Esophagus (tissue), 2 donors: ENCODE results near the gene DAPK1. TPM values are rescaled to one million over a fixed set of nuclear protein-coding genes. Genes with fewer than 3 reads are reported as not detected.

Experiments
- H3K27ac ChIP-seq, 2 donors: one replicate each; pipeline ENCODE4 v1.5.1; 2013; ENCODE audit warnings: low read depth in 2 of 2, mild to moderate bottlenecking in 2 of 2, inconsistent platforms in 1 of 2, low read length in 1 of 2, moderate library complexity in 1 of 2
- H3K27me3 ChIP-seq, 2 donors: one replicate each; pipeline ENCODE4 v1.6.1; 2013; ENCODE audit warnings: low read length in 2 of 2, control low read depth in 1 of 2, mild to moderate bottlenecking in 1 of 2; ENCODE audit not compliant: insufficient read depth in 2 of 2, control insufficient read depth in 1 of 2
- H3K36me3 ChIP-seq, 2 donors: one replicate each; pipeline ENCODE4 v1.6.1; 2013; ENCODE audit warnings: low read length in 1 of 2; ENCODE audit not compliant: control insufficient read depth in 2 of 2, insufficient read depth in 2 of 2
- H3K4me1 ChIP-seq, 2 donors: one replicate each; pipeline ENCODE4 v1.6.1; 2013; ENCODE audit warnings: low read length in 1 of 2; ENCODE audit not compliant: control insufficient read depth in 2 of 2, insufficient read depth in 2 of 2
- H3K4me3 ChIP-seq, 2 donors: one replicate each; pipeline ENCODE4 v1.5.1; 2013; ENCODE audit warnings: low read length in 2 of 2, mild to moderate bottlenecking in 2 of 2, low read depth in 1 of 2, moderate library complexity in 1 of 2
- H3K9me3 ChIP-seq, 2 donors: one replicate each; pipeline ENCODE4 v1.6.1; 2013; ENCODE audit warnings: mild to moderate bottlenecking in 2 of 2, low read depth in 1 of 2, low read length in 1 of 2, moderate library complexity in 1 of 2; ENCODE audit not compliant: control insufficient read depth in 2 of 2, insufficient read depth in 1 of 2
- WGBS, 2 donors: extraction: QIAGEN DNeasy Blood & Tissue Kit; methylation state at CpG; one replicate each; pipeline ENCODE4 v1.1.7; 2013; 5-methylcytosine and 5-hydroxymethylcytosine counted together
- polyA plus RNA-seq, 2 donors: library from polyadenylated mRNA; stranded (reverse); fragments of 200-250 nt; gene quantifications; one replicate each; pipeline ENCODE4 v1.2.3, GENCODE V29; 2013
- donor health status: healthy with polysubstance abuse.
- donor health status: Bipolar disorder and iron deficiency.

The DAPK1 gene
- polyA plus RNA-seq, 2 donors = 1.7 to 2.9 TPM

- Histone ChIP-seq H3K27me3 (no peaks in the 10 kb centered on the region), H3K27ac (no peak overlapping the region), H3K36me3 (no peaks in the 10 kb centered on the region), H3K4me1 (no peaks in the 10 kb centered on the region), H3K4me3 (no peak overlapping the region), H3K9me3 (peaks cover 0 to 2% of the 10 kb centered on the region in 2 donors)
- 37 to 81% methylated on average over 2 of the region's 2 CpGs for WGBS, 2 donors
These were observed 253.1 kb downstream of the DAPK1 start for GRCh38 chr9:87750726-87751125.

GRCh38 chr9:87751423-87751822, 253.8 kb downstream of the DAPK1 start:
- Histone ChIP-seq H3K27ac (no peak overlapping the region), H3K4me3 (no peak overlapping the region), H3K27me3 (no peaks in the 10 kb centered on the region), H3K36me3 (no peaks in the 10 kb centered on the region), H3K4me1 (no peaks in the 10 kb centered on the region), H3K9me3 (peaks cover 0 to 2% of the 10 kb centered on the region in 2 donors)
- 83% methylated on average over 3 of the region's 3 CpGs for WGBS, 2 donors

DNA sequence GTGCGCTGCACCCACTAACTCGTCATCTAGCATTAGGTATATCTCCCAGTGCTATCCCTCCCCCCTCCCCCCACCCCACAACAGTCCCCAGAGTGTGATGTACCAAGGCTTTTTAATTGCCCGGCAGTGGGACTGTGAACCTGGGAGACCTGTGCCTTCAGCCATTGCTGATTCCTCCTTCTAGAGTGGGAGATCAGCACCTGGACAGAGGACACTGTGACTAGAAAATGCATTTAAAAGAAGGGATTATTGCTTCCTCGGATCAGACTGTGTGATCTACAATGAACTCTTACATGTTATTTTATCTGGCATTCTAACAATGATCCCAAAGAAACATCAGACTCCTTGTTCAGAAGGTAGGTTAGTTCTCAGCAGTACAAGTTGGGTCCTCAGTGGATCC, 254.2 kb downstream of the DAPK1 start:
- no peak overlapping the region for H3K4me3 ChIP-seq
- peaks cover 0 to 2% of the 10 kb centered on the region in 2 donors for H3K9me3 ChIP-seq
- no peaks in the 10 kb centered on the region for H3K27me3 ChIP-seq
- 36 to 51% methylated on average over 2 of the region's 4 CpGs for WGBS, 2 donors
- H3K27ac ChIP-seq = no peak overlapping the region
- H3K36me3 ChIP-seq = no peaks in the 10 kb centered on the region
- no peaks in the 10 kb centered on the region for H3K4me1 ChIP-seq

DNA sequence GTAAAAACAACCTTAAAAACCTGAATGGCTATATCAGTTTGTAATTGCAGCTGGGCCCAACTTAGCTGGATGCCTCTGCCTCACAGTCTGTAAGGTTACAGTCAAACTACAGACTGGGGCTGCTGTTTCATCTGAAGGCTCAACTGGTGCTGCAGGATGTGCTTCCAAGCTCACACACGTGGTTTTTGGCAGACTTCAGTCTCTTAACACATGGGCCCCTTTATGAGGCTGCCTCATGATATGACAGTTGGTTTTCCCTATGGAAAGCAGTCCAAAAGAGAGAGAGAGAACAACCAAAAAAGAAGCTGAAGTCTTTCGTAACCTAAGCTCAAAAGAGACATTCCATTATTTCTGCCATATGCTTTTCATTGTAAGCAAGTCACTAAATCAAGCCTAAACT, 255.6 kb downstream of the DAPK1 start:
- Histone ChIP-seq H3K4me3 (no peak overlapping the region), H3K27me3 (no peaks in the 10 kb centered on the region), H3K36me3 (no peaks in the 10 kb centered on the region), H3K4me1 (no peaks in the 10 kb centered on the region), H3K9me3 (peaks cover 0 to 2% of the 10 kb centered on the region in 2 donors), H3K27ac (no peak overlapping the region)
- WGBS, 2 donors = 54 to 69% methylated on average over 2 of the region's 2 CpGs

Other genes with a start within 250 kb of the DAPK1 start
- gene CTSL, start 228.3 kb downstream of the DAPK1 start, polyA plus RNA-seq = 10 to 100 TPM in 1 of 2 donors, 1 to 10 TPM in 1; 6.0 to 27.3 TPM